CD14-positive monocyte (primary cell): Measurements from ENCODE around the gene EDIL3. TPM values are rescaled to one million over a fixed set of nuclear protein-coding genes. Genes with fewer than 3 reads are reported as not detected.

Experiments
- DNase-seq, 3 donors: peaks; one replicate each; pipeline ENCODE4 v3.0.0-alpha.2; 2011 to 2022
- H2AFZ ChIP-seq: 2 replicates; pipeline ENCODE4 v1.6.0; 2012; ENCODE audit warnings: mild to moderate bottlenecking, low read depth, low read length, inconsistent platforms; ENCODE audit not compliant: insufficient read depth, poor library complexity, severe bottlenecking
- H3K27ac ChIP-seq, 2 donors: 1 replicate in 1 of 2; 2 replicates in 1 of 2; pipeline ENCODE4 v1.5.1; 2012 to 2013; ENCODE audit warnings: low read length in 2 of 2, control low read depth in 1 of 2, inconsistent platforms in 1 of 2, low read depth in 1 of 2, mild to moderate bottlenecking in 1 of 2
- H3K27me3 ChIP-seq, 2 donors: one replicate each; pipeline versions ENCODE4 v1.6.0 to v1.6.1; 2011 to 2013; ENCODE audit warnings: low read length in 2 of 2; ENCODE audit not compliant: control insufficient read depth in 2 of 2, insufficient read depth in 2 of 2
- H3K36me3 ChIP-seq, 2 donors: replicated peaks in 1 of 2; 1 replicate in 1 of 2; 2 replicates in 1 of 2; pipeline versions ENCODE4 v1.5.1 to v1.6.1; 2012 to 2013; ENCODE audit warnings: low read length in 2 of 2, control low read depth in 1 of 2, inconsistent platforms in 1 of 2, mild to moderate bottlenecking in 1 of 2; ENCODE audit not compliant: insufficient read depth in 2 of 2, control insufficient read depth in 1 of 2
- H3K4me1 ChIP-seq, 2 donors: 1 replicate in 1 of 2; 2 replicates in 1 of 2; pipeline versions ENCODE4 v1.5.1 to v1.6.1; 2012 to 2013; ENCODE audit warnings: low read length in 2 of 2, control low read depth in 1 of 2, inconsistent platforms in 1 of 2, mild to moderate bottlenecking in 1 of 2, moderate library complexity in 1 of 2; ENCODE audit not compliant: insufficient read depth in 2 of 2, control insufficient read depth in 1 of 2
- H3K4me2 ChIP-seq: replicated peaks from 2 replicates; pipeline ENCODE3; 2012; ENCODE audit warnings: low read length, moderate library complexity, mild to moderate bottlenecking; ENCODE audit not compliant: poor library complexity, severe bottlenecking; ENCODE audit errors: extremely low read depth
- H3K4me3 ChIP-seq, 3 experiments: fragments of 200-600 bp in 1 of 3; sonication (generic) in 1 of 3; replicated peaks in 1 of 3; 1 replicate in 2 of 3; 2 replicates in 1 of 3; pipeline ENCODE4 v1.5.1; 2011 to 2013; ENCODE audit warnings: low read length in 3 of 3, mild to moderate bottlenecking in 3 of 3, control low read depth in 2 of 3, low read depth in 2 of 3, inconsistent platforms in 1 of 3, moderate library complexity in 1 of 3
- H3K79me2 ChIP-seq: 2 replicates; pipeline ENCODE4 v1.6.0; 2012; ENCODE audit warnings: mild to moderate bottlenecking, control low read depth, inconsistent platforms, low read length, moderate library complexity; ENCODE audit not compliant: insufficient read depth
- H3K9ac ChIP-seq: 2 replicates; pipeline ENCODE4 v1.6.0; 2017; ENCODE audit warnings: low read length, mild to moderate bottlenecking; ENCODE audit not compliant: insufficient read depth, poor library complexity, severe bottlenecking
- H3K9me3 ChIP-seq, 2 donors: replicated peaks in 1 of 2; 1 replicate in 1 of 2; 2 replicates in 1 of 2; pipeline versions ENCODE4 v1.5.1 to v1.6.1; 2012 to 2013; ENCODE audit warnings: low read length in 2 of 2, control low read depth in 1 of 2; ENCODE audit not compliant: control insufficient read depth in 1 of 2, insufficient read depth in 1 of 2
- H4K20me1 ChIP-seq: 2 replicates; pipeline ENCODE4 v1.6.0; 2012; ENCODE audit warnings: mild to moderate bottlenecking, low read length, control low read depth, moderate library complexity; ENCODE audit not compliant: insufficient read depth
- H3K27ac Mint-ChIP-seq, 7 donors: one replicate each; pipeline ENCODE4 v1.8.0; 2020; ENCODE audit warnings: mild to moderate bottlenecking in 7 of 7, mixed read lengths in 7 of 7, moderate library complexity in 6 of 7, inconsistent platforms in 2 of 7
- H3K27me3 Mint-ChIP-seq, 3 donors: one replicate each; pipeline ENCODE4 v1.8.0; 2021 to 2022; ENCODE audit warnings: low read depth in 3 of 3, mild to moderate bottlenecking in 3 of 3, mixed read lengths in 3 of 3, moderate library complexity in 3 of 3, inconsistent platforms in 1 of 3
- H3K36me3 Mint-ChIP-seq, 2 donors: one replicate each; pipeline ENCODE4 v1.8.0; 2020; ENCODE audit warnings: mixed read lengths in 2 of 2, inconsistent platforms in 1 of 2, mild to moderate bottlenecking in 1 of 2
- H3K4me1 Mint-ChIP-seq: one replicate; pipeline ENCODE4 v1.8.0; 2020; ENCODE audit warnings: mild to moderate bottlenecking, mixed read lengths
- H3K4me3 Mint-ChIP-seq, 2 donors: one replicate each; pipeline ENCODE4 v1.8.0; 2020; ENCODE audit warnings: mild to moderate bottlenecking in 2 of 2, mixed read lengths in 2 of 2, moderate library complexity in 1 of 2
- H3K9me3 Mint-ChIP-seq, 7 donors: one replicate each; pipeline ENCODE4 v1.8.0; 2020 to 2022; ENCODE audit warnings: mixed read lengths in 7 of 7, mild to moderate bottlenecking in 6 of 7, moderate library complexity in 6 of 7, inconsistent platforms in 2 of 7
- CTCF ChIP-seq: fragments of 200-600 bp; IDR thresholded peaks from one replicate; pipeline ENCODE4 v1.8.0; 2022; ENCODE audit warnings: antibody characterized with exemption, mild to moderate bottlenecking
- WGBS: methylation state at CpG from one replicate; pipeline ENCODE4 v1.1.5; 2013; ENCODE audit warnings: missing lambda C conversion rate; ENCODE audit not compliant: insufficient coverage; 5-methylcytosine and 5-hydroxymethylcytosine counted together
- intact Hi-C, 2 donors: fragments of 100-400 bp; cut with micrococcal nuclease; formaldehyde crosslinking; loops; one replicate each; pipeline versions ENCODE4 v1.15.0 to v1.15.1; 2023
- polyA plus RNA-seq, 3 donors: library from polyadenylated mRNA; depleted of rRNA in 1 of 3; unstranded in 2 of 3; stranded (reverse) in 1 of 3; fragments of 300-500 nt in 2 of 3; fragments of >200 nt in 1 of 3; fragmentation: Illumina TruSeq in 2 of 3; gene quantifications; 1 replicate in 2 of 3; 2 replicates in 1 of 3; pipeline ENCODE4 v1.2.3, GENCODE V29; 2012 to 2021

The EDIL3 gene
- polyA plus RNA-seq, 3 donors, result 0.09 TPM; not detected in 2

GRCh38 chr5:83991566-83992224 is 393.0 kb downstream of the EDIL3 start:
- WGBS, result 100% methylated on average over 2 of the region's 9 CpGs
- no peak overlapping the region for H3K4me3 Mint-ChIP-seq
- no peaks in the 10 kb centered on the region for H3K4me1 Mint-ChIP-seq
- Histone ChIP-seq H3K27me3 (no peaks in the 10 kb centered on the region), H3K4me3 (no peak overlapping the region), H3K36me3 (no peaks in the 10 kb centered on the region), H4K20me1 (no peaks in the 10 kb centered on the region), H3K9me3 (no peaks in the 10 kb centered on the region), H3K4me1 (no peaks in the 10 kb centered on the region), H3K9ac (no peak overlapping the region), H3K79me2 (no peaks in the 10 kb centered on the region), H2AFZ (no peak overlapping the region), H3K4me2 (no peak overlapping the region), H3K27ac (no peak overlapping the region)
- TF ChIP-seq CTCF, result no peak
- intact Hi-C loops, result no loop called here
- no peaks in the 10 kb centered on the region for H3K36me3 Mint-ChIP-seq
- H3K9me3 Mint-ChIP-seq, result peaks cover 0 to 8% (median 3%) of the 10 kb centered on the region in 7 donors
- DNase-seq, result no peak
- H3K27me3 Mint-ChIP-seq, result no peaks in the 10 kb centered on the region
- H3K27ac Mint-ChIP-seq, result no peak overlapping the region

GRCh38 chr5:83988293-83988685 is 396.4 kb downstream of the EDIL3 start:
- Histone ChIP-seq H3K9me3 (no peaks in the 10 kb centered on the region), H3K4me1 (no peaks in the 10 kb centered on the region), H3K4me2 (no peak overlapping the region), H2AFZ (no peak overlapping the region), H3K79me2 (no peaks in the 10 kb centered on the region), H3K4me3 (no peak overlapping the region), H3K36me3 (no peaks in the 10 kb centered on the region), H3K27ac (no peak overlapping the region), H3K27me3 (no peaks in the 10 kb centered on the region), H4K20me1 (no peaks in the 10 kb centered on the region), H3K9ac (no peak overlapping the region)
- intact Hi-C loops, result no loop called here
- Mint-ChIP-seq H3K4me1 (no peaks in the 10 kb centered on the region), H3K4me3 (no peak overlapping the region), H3K27me3 (no peaks in the 10 kb centered on the region), H3K27ac (no peak overlapping the region), H3K9me3 (peaks cover 0 to 8% (median 2%) of the 10 kb centered on the region in 7 donors), H3K36me3 (no peaks in the 10 kb centered on the region)
- DNase-seq, result no peak
- no peak for TF ChIP-seq CTCF
